ENCODE data around the gene PLEKHA4. TPM values are rescaled to one million over a fixed set of nuclear protein-coding genes. Genes with fewer than 3 reads are reported as not detected.

The PLEKHA4 gene
- total and polyA plus RNA-seq, 2 of the 13 experiments (the other 11 are each of a cell fraction or from before 2014, with no cell fraction given), result 4.8 to 6.0 TPM

GRCh38 chr19:48868114-48868886 lies at the start of gene PLEKHA4 (continued):
- TF ChIP-seq ZNF605 (CRISPR knock-in tag; IDR thresholded peaks at IDR 0.05), result peak; percentile 84
- TF ChIP-seq KLF16 (CRISPR knock-in tag; IDR thresholded peaks at IDR 0.05), result 0 out of 4 replicates have a peak, but pooled peaks of 1 of the 2 experiments have one; percentile 23
- TF ChIP-seq, protein P1, sequence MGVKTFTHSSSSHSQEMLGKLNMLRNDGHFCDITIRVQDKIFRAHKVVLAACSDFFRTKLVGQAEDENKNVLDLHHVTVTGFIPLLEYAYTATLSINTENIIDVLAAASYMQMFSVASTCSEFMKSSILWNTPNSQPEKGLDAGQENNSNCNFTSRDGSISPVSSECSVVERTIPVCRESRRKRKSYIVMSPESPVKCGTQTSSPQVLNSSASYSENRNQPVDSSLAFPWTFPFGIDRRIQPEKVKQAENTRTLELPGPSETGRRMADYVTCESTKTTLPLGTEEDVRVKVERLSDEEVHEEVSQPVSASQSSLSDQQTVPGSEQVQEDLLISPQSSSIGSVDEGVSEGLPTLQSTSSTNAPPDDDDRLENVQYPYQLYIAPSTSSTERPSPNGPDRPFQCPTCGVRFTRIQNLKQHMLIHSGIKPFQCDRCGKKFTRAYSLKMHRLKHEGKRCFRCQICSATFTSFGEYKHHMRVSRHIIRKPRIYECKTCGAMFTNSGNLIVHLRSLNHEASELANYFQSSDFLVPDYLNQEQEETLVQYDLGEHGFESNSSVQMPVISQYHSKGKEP (CRISPR knock-in tag; IDR thresholded peaks at IDR 0.05), result no peak
- no peak for TF ChIP-seq NR2F2 (IDR thresholded peaks at IDR 0.05; ENCODE audit: borderline replicate concordance, low read depth)
- no peak for TF ChIP-seq DDIT3 (CRISPR knock-in tag; IDR thresholded peaks at IDR 0.05)
- no peak for TF ChIP-seq MEIS2 (CRISPR knock-in tag; IDR thresholded peaks at IDR 0.05)
- TF ChIP-seq MEIS1 (CRISPR knock-in tag; IDR thresholded peaks at IDR 0.05; ENCODE audit: borderline replicate concordance), result no peak
- 0 out of 2 replicates have a peak, but pooled peaks have one; percentile 26 for TF ChIP-seq ARNTL (CRISPR knock-in tag; IDR thresholded peaks at IDR 0.05)
- no peak for TF ChIP-seq ZNF468 (CRISPR knock-in tag; IDR thresholded peaks at IDR 0.05)
- TF ChIP-seq ZKSCAN1 (IDR thresholded peaks at IDR 0.05; ENCODE audit: low read length), result no peak
- TF ChIP-seq HNF1B (CRISPR knock-in tag; IDR thresholded peaks at IDR 0.05), result 0 out of 2 replicates have a peak, but pooled peaks have one; percentile 65
- no peak for TF ChIP-seq CREB3 (CRISPR knock-in tag; IDR thresholded peaks at IDR 0.05)
- TF ChIP-seq MEF2D (CRISPR knock-in tag; IDR thresholded peaks at IDR 0.05), result peak; percentile 26; the same call in 1 of the 2 replicates
- no peak for TF ChIP-seq SMAD9 (CRISPR knock-in tag; IDR thresholded peaks at IDR 0.05)
- 0 out of 2 replicates have a peak, but pooled peaks have one; percentile 11 for TF ChIP-seq TBX2 (CRISPR knock-in tag; IDR thresholded peaks at IDR 0.05; ENCODE audit: borderline replicate concordance)
- TF ChIP-seq ZNF639 (CRISPR knock-in tag; conservative IDR thresholded peaks at IDR 0.05), result no peak
- peak; percentile 29; the same call in 1 of the 2 replicates for TF ChIP-seq ZNF230 (CRISPR knock-in tag; IDR thresholded peaks at IDR 0.05)
- no peak for TF ChIP-seq CEBPZ (IDR thresholded peaks at IDR 0.05; ENCODE audit: low read length)
- TF ChIP-seq TOE1 (CRISPR knock-in tag; IDR thresholded peaks at IDR 0.05), result no peak
